ENCODE measurements around the gene RAD51C.
"Not testable (repeated sequence)": the region's sequence is repeated elsewhere in the genome, so short reads cannot be mapped to it uniquely, and the experiment has no call there.

Gene RAD51C

GRCh38 chr17:58692239-58693055 lies at the start of gene RAD51C:
Gene RAD51C (plus strand): TSS chr17:58692602. CDS start chr17:58692644, 42 bp downstream.
- DNase-seq = peak; percentile 75 to 92

- no peak for DNase-seq
Observed at GRCh38 chr17:58643147-58643546, 49.3 kb upstream of the RAD51C start.

GRCh38 chr17:58648236-58648635 lies 44.2 kb upstream of the RAD51C start:
- DNase-seq = no peak

- DNase-seq = not testable (repeated sequence)
Observed at GRCh38 chr17:58657962-58658803, 34.2 kb upstream of the RAD51C start.

- peak; percentile 95 to 98 for DNase-seq
Observed at GRCh38 chr17:58658804-58659713, 33.3 kb upstream of the RAD51C start.

- not testable (repeated sequence) for DNase-seq
Observed at GRCh38 chr17:58659714-58660084, 32.7 kb upstream of the RAD51C start.

GRCh38 chr17:58660621-58661020 lies 31.8 kb upstream of the RAD51C start:
- DNase-seq = no peak

- DNase-seq = no peak
Observed at GRCh38 chr17:58661499-58661898, 30.9 kb upstream of the RAD51C start.

GRCh38 chr17:58664302-58664701 lies 28.1 kb upstream of the RAD51C start:
- DNase-seq = no peak

GRCh38 chr17:58665946-58666857 lies 26.2 kb upstream of the RAD51C start:
- DNase-seq = no peak

- no peak for DNase-seq
Observed at GRCh38 chr17:58666858-58667267, 25.5 kb upstream of the RAD51C start.

GRCh38 chr17:58667934-58668597 lies 24.3 kb upstream of the RAD51C start:
- DNase-seq = no peak

- DNase-seq = no peak
Observed at GRCh38 chr17:58668598-58668935, 23.8 kb upstream of the RAD51C start.

GRCh38 chr17:58669853-58670252 lies 22.5 kb upstream of the RAD51C start:
- DNase-seq = no peak

- no peak for DNase-seq
Observed at GRCh38 chr17:58671969-58672368, 20.4 kb upstream of the RAD51C start.

GRCh38 chr17:58677194-58677880 lies 15.1 kb upstream of the RAD51C start:
- no peak for DNase-seq

GRCh38 chr17:58678287-58678686 lies 14.1 kb upstream of the RAD51C start:
- not testable (repeated sequence) for DNase-seq

- no peak for DNase-seq
Observed at GRCh38 chr17:58679263-58680037, 13.0 kb upstream of the RAD51C start.

GRCh38 chr17:58680038-58680369 lies 12.4 kb upstream of the RAD51C start:
- DNase-seq = no peak

- no peak for DNase-seq
Observed at GRCh38 chr17:58684003-58684402, 8.4 kb upstream of the RAD51C start.
